Transverse colon (tissue), 4 donors: ENCODE data around the gene FCRLA.

Experiments
- EP300 ChIP-seq: sonication (generic); formaldehyde crosslinking; IDR thresholded peaks from one replicate; pipeline ENCODE4 v1.6.1; 2017; ENCODE audit warnings: antibody characterized with exemption, low read depth
- POLR2A ChIP-seq: fragments of 450-650 bp; IDR thresholded peaks from one replicate; pipeline ENCODE4 v1.6.1; 2016; ENCODE audit warnings: antibody characterized with exemption, mild to moderate bottlenecking, moderate library complexity
- POLR2AphosphoS5 ChIP-seq, 3 donors: sonication (generic); formaldehyde crosslinking; IDR thresholded peaks; one replicate each; pipeline ENCODE4 v1.6.1; 2016; ENCODE audit warnings: antibody characterized with exemption in 3 of 3
- TF ChIP-seq, protein P1 (sequence below), 5 experiments: fragments of 200-600 bp in 3 of 5; fragments of 450-650 bp in 2 of 5; sonication (generic) in 3 of 5; IDR thresholded peaks; 1 replicate in 2 of 5; 2 replicates in 3 of 5; pipeline ENCODE4 v1.5.1; 2016 to 2017; ENCODE audit warnings: antibody characterized with exemption in 5 of 5, inconsistent platforms in 3 of 5, mild to moderate bottlenecking in 2 of 5, moderate library complexity in 1 of 5

DNA sequence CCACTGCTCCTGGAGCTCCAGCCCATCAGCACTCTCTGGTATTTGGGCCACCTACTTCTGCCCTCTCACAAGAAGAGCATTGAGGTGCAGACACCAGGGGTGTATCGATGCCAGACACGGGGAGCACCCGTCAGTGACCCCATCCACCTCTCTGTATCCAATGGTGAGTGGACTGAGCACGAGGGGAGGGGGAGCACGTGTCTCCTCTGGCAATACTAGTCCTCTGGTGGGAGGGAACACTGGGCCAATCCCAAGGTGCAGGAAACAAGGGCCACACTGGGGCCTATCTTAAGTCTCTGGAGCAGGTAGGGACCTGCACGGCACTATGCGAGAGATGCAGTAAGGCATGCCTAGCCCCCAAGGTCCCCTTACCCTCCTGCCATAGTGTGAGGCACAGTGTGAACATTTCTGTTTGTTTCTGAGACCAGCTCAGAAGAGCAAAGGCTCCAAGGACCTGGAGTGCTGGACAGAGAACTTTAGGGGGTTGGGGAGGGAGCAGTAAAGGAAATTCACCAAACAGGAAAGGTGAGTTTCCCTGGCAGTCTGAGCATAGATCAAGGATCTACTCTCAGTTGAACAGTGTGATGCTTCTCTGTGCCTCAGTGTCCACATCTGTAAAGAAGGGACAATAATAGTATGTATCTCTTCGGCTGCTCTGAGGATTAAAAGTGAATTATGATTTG, 16.6 kb downstream of the FCRLA start:
- TF ChIP-seq, protein P1, sequence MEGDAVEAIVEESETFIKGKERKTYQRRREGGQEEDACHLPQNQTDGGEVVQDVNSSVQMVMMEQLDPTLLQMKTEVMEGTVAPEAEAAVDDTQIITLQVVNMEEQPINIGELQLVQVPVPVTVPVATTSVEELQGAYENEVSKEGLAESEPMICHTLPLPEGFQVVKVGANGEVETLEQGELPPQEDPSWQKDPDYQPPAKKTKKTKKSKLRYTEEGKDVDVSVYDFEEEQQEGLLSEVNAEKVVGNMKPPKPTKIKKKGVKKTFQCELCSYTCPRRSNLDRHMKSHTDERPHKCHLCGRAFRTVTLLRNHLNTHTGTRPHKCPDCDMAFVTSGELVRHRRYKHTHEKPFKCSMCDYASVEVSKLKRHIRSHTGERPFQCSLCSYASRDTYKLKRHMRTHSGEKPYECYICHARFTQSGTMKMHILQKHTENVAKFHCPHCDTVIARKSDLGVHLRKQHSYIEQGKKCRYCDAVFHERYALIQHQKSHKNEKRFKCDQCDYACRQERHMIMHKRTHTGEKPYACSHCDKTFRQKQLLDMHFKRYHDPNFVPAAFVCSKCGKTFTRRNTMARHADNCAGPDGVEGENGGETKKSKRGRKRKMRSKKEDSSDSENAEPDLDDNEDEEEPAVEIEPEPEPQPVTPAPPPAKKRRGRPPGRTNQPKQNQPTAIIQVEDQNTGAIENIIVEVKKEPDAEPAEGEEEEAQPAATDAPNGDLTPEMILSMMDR (IDR thresholded peaks at IDR 0.05), result no peak
- TF ChIP-seq EP300, result no peak
- no peak for TF ChIP-seq POLR2AphosphoS5 (IDR thresholded peaks at IDR 0.05)
- no peak for TF ChIP-seq POLR2A
